Ascending aorta (tissue), 2 donors: ENCODE measurements around the gene DIPK1B. TPM values are rescaled to one million over a fixed set of nuclear protein-coding genes. Genes with fewer than 3 reads are reported as not detected.

Experiments used
- DNase-seq, 2 donors: peaks; one replicate each; pipeline ENCODE4 v3.0.0-alpha.2; 2019; ENCODE audit warnings: low spot score in 2 of 2
- H3K27ac ChIP-seq, 2 donors: fragments of 200-600 bp; sonication (generic); one replicate each; pipeline ENCODE4 v1.5.1; 2016 to 2017; ENCODE audit warnings: mild to moderate bottlenecking in 1 of 2
- H3K27me3 ChIP-seq: fragments of 200-600 bp; sonication (generic); one replicate; pipeline ENCODE4 v1.5.1; 2017
- H3K36me3 ChIP-seq, 2 donors: fragments of 200-600 bp; sonication (generic); one replicate each; pipeline ENCODE4 v1.5.1; 2016
- H3K4me1 ChIP-seq, 2 donors: fragments of 200-600 bp; sonication (generic); one replicate each; pipeline ENCODE4 v1.5.1; 2016 to 2017; ENCODE audit warnings: mild to moderate bottlenecking in 1 of 2
- H3K4me3 ChIP-seq, 2 donors: fragments of 200-600 bp; sonication (generic); one replicate each; pipeline ENCODE4 v1.5.1; 2016 to 2017; ENCODE audit warnings: mild to moderate bottlenecking in 1 of 2
- H3K9me3 ChIP-seq, 2 donors: fragments of 200-600 bp; sonication (generic); one replicate each; pipeline ENCODE4 v1.5.1; 2016
- CTCF ChIP-seq, 3 experiments: fragments of 200-600 bp in 2 of 3; fragments of 450-650 bp in 1 of 3; sonication (generic) in 2 of 3; IDR thresholded peaks; one replicate each; pipeline ENCODE4 v1.5.1; 2016 to 2019; ENCODE audit warnings: antibody characterized with exemption in 3 of 3, mild to moderate bottlenecking in 1 of 3, moderate library complexity in 1 of 3
- intact Hi-C: fragments of 100-400 bp; cut with DNase I; formaldehyde crosslinking; loops from one replicate; pipeline ENCODE4 v1.15.1; 2023
- total RNA-seq: library from RNA; depleted of rRNA; stranded (reverse); fragments of >200 nt; gene quantifications from one replicate; pipeline ENCODE4 v1.1.0, GENCODE V29; 2016

The DIPK1B gene
- total RNA-seq, 1 donor from 2014 or later: 86.2 TPM

GRCh38 chr9:136696502-136696901 lies 15.9 kb upstream of the DIPK1B start:
- Histone ChIP-seq H3K9me3 (no peaks in the 10 kb centered on the region), H3K27me3 (peaks cover 9% of the 10 kb centered on the region), H3K4me1 (no peaks in the 10 kb centered on the region), H3K36me3 (no peaks in the 10 kb centered on the region), H3K4me3 (no peak overlapping the region), H3K27ac (no peak overlapping the region)
- no peak for DNase-seq
- intact Hi-C loops: no loop called here
- TF ChIP-seq CTCF (IDR thresholded peaks at IDR 0.05): no peak

GRCh38 chr9:136697146-136697820 lies 15.1 kb upstream of the DIPK1B start:
- Histone ChIP-seq H3K27ac (no peak overlapping the region), H3K4me1 (no peaks in the 10 kb centered on the region), H3K4me3 (no peak overlapping the region), H3K36me3 (no peaks in the 10 kb centered on the region), H3K27me3 (peaks cover 12% of the 10 kb centered on the region), H3K9me3 (no peaks in the 10 kb centered on the region)
- intact Hi-C loops: no loop called here
- no peak for TF ChIP-seq CTCF (IDR thresholded peaks at IDR 0.05)
- DNase-seq: no peak

GRCh38 chr9:136697821-136698526 lies 14.4 kb upstream of the DIPK1B start:
- Histone ChIP-seq H3K27me3 (peaks cover 12% of the 10 kb centered on the region), H3K4me3 (no peak overlapping the region), H3K9me3 (no peaks in the 10 kb centered on the region), H3K36me3 (no peaks in the 10 kb centered on the region), H3K27ac (no peak overlapping the region), H3K4me1 (no peaks in the 10 kb centered on the region)
- intact Hi-C loops: no loop called here
- no peak for DNase-seq
- no peak for TF ChIP-seq CTCF (IDR thresholded peaks at IDR 0.05)

GRCh38 chr9:136698635-136699246 lies 13.6 kb upstream of the DIPK1B start:
- no peak for TF ChIP-seq CTCF (IDR thresholded peaks at IDR 0.05)
- Histone ChIP-seq H3K36me3 (no peaks in the 10 kb centered on the region), H3K4me3 (no peak overlapping the region), H3K27ac (no peak overlapping the region), H3K9me3 (no peaks in the 10 kb centered on the region), H3K4me1 (no peaks in the 10 kb centered on the region), H3K27me3 (peaks cover 12% of the 10 kb centered on the region)
- intact Hi-C loops: no loop called here
- DNase-seq: no peak

- H3K36me3 ChIP-seq: no peaks in the 10 kb centered on the region
- no peak for TF ChIP-seq CTCF (IDR thresholded peaks at IDR 0.05)
- H3K27me3 ChIP-seq: peaks cover 12% of the 10 kb centered on the region
- DNase-seq: no peak
- H3K4me1 ChIP-seq: no peaks in the 10 kb centered on the region
- H3K4me3 ChIP-seq: no peak overlapping the region
- intact Hi-C loops: no loop called here
- no peak overlapping the region for H3K27ac ChIP-seq
- no peaks in the 10 kb centered on the region for H3K9me3 ChIP-seq
Observed at GRCh38 chr9:136700304-136700703, 12.1 kb upstream of the DIPK1B start.
